OCI-LY7 (cell line): ENCODE data around the gene HOXB1. TPM values are rescaled to one million over a fixed set of nuclear protein-coding genes. Genes with fewer than 3 reads are reported as not detected.

ENCODE experiments used
- BruUV-seq: library from RNA; stranded (reverse); fragments of 400-500 nt; replicated peaks from 2 replicates; lab custom pipeline; 2021; lab: Mats Ljungman, UMichigan
- CTCF ChIA-PET: fragments of 300-600 bp; sonication (Branson Sonifier 250); formaldehyde crosslinking; loops from one replicate; lab custom pipeline; 2022; ENCODE audit warnings: antibody characterized with exemption; ENCODE audit not compliant: unreplicated experiment; lab: Charles Lee
- POLR2A ChIA-PET: fragments of 300-600 bp; sonication (Branson Sonifier 250); formaldehyde crosslinking; loops from one replicate; lab custom pipeline; 2022; ENCODE audit warnings: antibody characterized with exemption; lab: Charles Lee
- DNase-seq: peaks from one replicate; pipeline ENCODE4 v3.0.0-alpha.2; 2015; ENCODE audit warnings: low spot score
- H2AFZ ChIP-seq: fragments of 200-600 bp; sonication (generic), shearing (Covaris generic); 2 replicates; pipeline ENCODE4 v1.6.1; 2014; ENCODE audit warnings: mild to moderate bottlenecking, antibody characterized with exemption, low read length, moderate library complexity
- H3K27ac ChIP-seq: fragments of 200-600 bp; sonication (generic); 2 replicates; pipeline ENCODE4 v1.5.1; 2014; ENCODE audit warnings: mixed run types, low read depth, mild to moderate bottlenecking, moderate library complexity, low read length, inconsistent platforms; ENCODE audit not compliant: poor library complexity, severe bottlenecking
- H3K36me3 ChIP-seq: fragments of 200-600 bp; sonication (generic); 2 replicates; pipeline ENCODE4 v1.6.1; 2014; ENCODE audit warnings: mild to moderate bottlenecking, antibody characterized with exemption, low read length, moderate library complexity, mixed read lengths; ENCODE audit not compliant: insufficient read depth
- H3K4me1 ChIP-seq: fragments of 200-600 bp; sonication (generic); 2 replicates; pipeline ENCODE4 v1.5.1; 2014; ENCODE audit warnings: mild to moderate bottlenecking, low read length; ENCODE audit not compliant: insufficient read depth, poor library complexity, severe bottlenecking
- H3K4me2 ChIP-seq: fragments of 200-600 bp; sonication (generic); 2 replicates; pipeline ENCODE4 v1.6.1; 2014; ENCODE audit warnings: mild to moderate bottlenecking, low read length
- H3K4me3 ChIP-seq: fragments of 200-600 bp; sonication (generic); 2 replicates; pipeline ENCODE4 v1.5.1; 2014; ENCODE audit warnings: mild to moderate bottlenecking, low read depth, low read length; ENCODE audit not compliant: poor library complexity, severe bottlenecking
- H3K79me2 ChIP-seq: fragments of 200-600 bp; sonication (generic); 2 replicates; pipeline ENCODE4 v1.6.1; 2016; ENCODE audit warnings: low read depth, mild to moderate bottlenecking, low read length, moderate library complexity, mixed read lengths; ENCODE audit not compliant: insufficient read depth
- H3K9me2 ChIP-seq: fragments of 200-600 bp; sonication (generic); 2 replicates; pipeline ENCODE4 v1.6.1; 2016; ENCODE audit warnings: mild to moderate bottlenecking, low read length, mixed read lengths; ENCODE audit not compliant: insufficient read depth
- H3K9me3 ChIP-seq: fragments of 200-600 bp; sonication (generic); 2 replicates; pipeline ENCODE4 v1.6.1; 2014; ENCODE audit warnings: mild to moderate bottlenecking, mixed run types, low read length, mixed read lengths
- H4K20me1 ChIP-seq: fragments of 200-600 bp; sonication (generic); 2 replicates; pipeline ENCODE4 v1.6.1; 2014; ENCODE audit warnings: mild to moderate bottlenecking, antibody characterized with exemption, low read length, moderate library complexity, mixed read lengths; ENCODE audit not compliant: insufficient read depth
- EZH2phosphoT487 ChIP-seq: fragments of 200-600 bp; sonication (generic); IDR thresholded peaks from 2 replicates; pipeline ENCODE4 v1.6.1; 2018; ENCODE audit warnings: low read depth, borderline replicate concordance, mild to moderate bottlenecking, mixed run types, antibody characterized with exemption, low read length, moderate library complexity, mixed read lengths
- intact Hi-C: fragments of 100-400 bp; cut with micrococcal nuclease; formaldehyde crosslinking; loops from one replicate; pipeline ENCODE4 v1.10.0; 2022; ENCODE audit not compliant: unreplicated experiment
- total RNA-seq, 2 experiments: library from RNA; depleted of rRNA in 1 of 2; stranded (reverse); fragments of >200 nt in 1 of 2; shearing (Covaris generic) in 1 of 2; gene quantifications; 2 replicates each; pipeline ENCODE4 v1.2.3, GENCODE V29; 2014 to 2022
- TF ChIP-seq, protein P1 (sequence below): fragments of 200-600 bp; sonication (generic); conservative IDR thresholded peaks from 2 replicates; pipeline ENCODE4 v1.5.1; 2014; ENCODE audit warnings: mild to moderate bottlenecking, antibody characterized with exemption, low read length, moderate library complexity, mixed read lengths

HOXB1 gene
- total RNA-seq, 2 experiments from 2014 or later: not detected

- CTCF ChIA-PET: no interaction called here
- no peaks in the 10 kb centered on the region for H3K9me2 ChIP-seq
- no peaks in the 10 kb centered on the region for H3K4me1 ChIP-seq
- no peak overlapping the region for H2AFZ ChIP-seq
- DNase-seq: no peak
- TF ChIP-seq, protein P1, sequence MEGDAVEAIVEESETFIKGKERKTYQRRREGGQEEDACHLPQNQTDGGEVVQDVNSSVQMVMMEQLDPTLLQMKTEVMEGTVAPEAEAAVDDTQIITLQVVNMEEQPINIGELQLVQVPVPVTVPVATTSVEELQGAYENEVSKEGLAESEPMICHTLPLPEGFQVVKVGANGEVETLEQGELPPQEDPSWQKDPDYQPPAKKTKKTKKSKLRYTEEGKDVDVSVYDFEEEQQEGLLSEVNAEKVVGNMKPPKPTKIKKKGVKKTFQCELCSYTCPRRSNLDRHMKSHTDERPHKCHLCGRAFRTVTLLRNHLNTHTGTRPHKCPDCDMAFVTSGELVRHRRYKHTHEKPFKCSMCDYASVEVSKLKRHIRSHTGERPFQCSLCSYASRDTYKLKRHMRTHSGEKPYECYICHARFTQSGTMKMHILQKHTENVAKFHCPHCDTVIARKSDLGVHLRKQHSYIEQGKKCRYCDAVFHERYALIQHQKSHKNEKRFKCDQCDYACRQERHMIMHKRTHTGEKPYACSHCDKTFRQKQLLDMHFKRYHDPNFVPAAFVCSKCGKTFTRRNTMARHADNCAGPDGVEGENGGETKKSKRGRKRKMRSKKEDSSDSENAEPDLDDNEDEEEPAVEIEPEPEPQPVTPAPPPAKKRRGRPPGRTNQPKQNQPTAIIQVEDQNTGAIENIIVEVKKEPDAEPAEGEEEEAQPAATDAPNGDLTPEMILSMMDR: no peak
- TF ChIP-seq EZH2phosphoT487: no peak
- no peak overlapping the region for H3K27ac ChIP-seq
- H4K20me1 ChIP-seq: no peaks in the 10 kb centered on the region
- H3K36me3 ChIP-seq: no peaks in the 10 kb centered on the region
- H3K4me2 ChIP-seq: no peak overlapping the region
- no peaks in the 10 kb centered on the region for H3K9me3 ChIP-seq
- H3K4me3 ChIP-seq: no peak overlapping the region
- H3K79me2 ChIP-seq: no peaks in the 10 kb centered on the region
- no TSS peak for BruUV-seq
- POLR2A ChIA-PET: no interaction called here
- intact Hi-C loops: no loop called here
Observed at GRCh38 chr17:48569674-48570324, 39.0 kb upstream of the HOXB1 start.

- intact Hi-C loops: no loop called here
- CTCF ChIA-PET: no interaction called here
- H3K4me3 ChIP-seq: no peak overlapping the region
- no peak overlapping the region for H2AFZ ChIP-seq
- no peaks in the 10 kb centered on the region for H3K79me2 ChIP-seq
- H4K20me1 ChIP-seq: no peaks in the 10 kb centered on the region
- no peaks in the 10 kb centered on the region for H3K4me1 ChIP-seq
- DNase-seq: no peak
- no peaks in the 10 kb centered on the region for H3K9me3 ChIP-seq
- BruUV-seq: no TSS peak
- no peaks in the 10 kb centered on the region for H3K9me2 ChIP-seq
- POLR2A ChIA-PET: no interaction called here
- H3K27ac ChIP-seq: no peak overlapping the region
- H3K4me2 ChIP-seq: no peak overlapping the region
- TF ChIP-seq EZH2phosphoT487: no peak
- TF ChIP-seq, protein P1: no peak
- H3K36me3 ChIP-seq: no peaks in the 10 kb centered on the region
Observed at GRCh38 chr17:48569240-48569582, 38.4 kb upstream of the HOXB1 start.

- Histone ChIP-seq H3K9me2 (no peaks in the 10 kb centered on the region), H3K4me3 (no peak overlapping the region), H4K20me1 (no peaks in the 10 kb centered on the region), H3K27ac (no peak overlapping the region), H3K9me3 (no peaks in the 10 kb centered on the region), H2AFZ (no peak overlapping the region), H3K4me1 (no peaks in the 10 kb centered on the region), H3K36me3 (no peaks in the 10 kb centered on the region), H3K79me2 (no peaks in the 10 kb centered on the region), H3K4me2 (no peak overlapping the region)
- no TSS peak for BruUV-seq
- POLR2A ChIA-PET: no interaction called here
- intact Hi-C loops: no loop called here
- no peak for TF ChIP-seq EZH2phosphoT487
- TF ChIP-seq, protein P1: no peak
- CTCF ChIA-PET: no interaction called here
- DNase-seq: no peak
Observed at GRCh38 chr17:48568499-48569239, 37.9 kb upstream of the HOXB1 start.
